HG03460 (cell line): ENCODE data around the gene ATF7.
"Not testable (repeated sequence)": the region's sequence is repeated elsewhere in the genome, so short reads cannot be mapped to it uniquely, and the experiment has no call there.

Experiments used
- ATAC-seq: cut with Tn5 transposase; IDR thresholded peaks from one replicate; pipeline ENCODE4 v1.9.1; 2021; ENCODE audit not compliant: unreplicated experiment

ATF7 gene

GRCh38 chr12:53567961-53568808, 58.0 kb downstream of the ATF7 start:
- no peak for ATAC-seq

GRCh38 chr12:53565376-53565775, 60.8 kb downstream of the ATF7 start:
- ATAC-seq: not testable (repeated sequence)

- no peak for ATAC-seq
Observed at GRCh38 chr12:53564941-53565340, 61.2 kb downstream of the ATF7 start.

- ATAC-seq: no peak
Observed at GRCh38 chr12:53564278-53564677, 61.9 kb downstream of the ATF7 start.

GRCh38 chr12:53563452-53564028, 62.6 kb downstream of the ATF7 start:
- ATAC-seq: no peak

- ATAC-seq: no peak
Observed at GRCh38 chr12:53561590-53561953, 64.6 kb downstream of the ATF7 start.

- ATAC-seq: no peak
Observed at GRCh38 chr12:53560912-53561589, 65.1 kb downstream of the ATF7 start.

GRCh38 chr12:53560351-53560750, 65.8 kb downstream of the ATF7 start:
- no peak for ATAC-seq

- no peak for ATAC-seq
Observed at GRCh38 chr12:53558631-53559030, 67.6 kb downstream of the ATF7 start.

- no peak for ATAC-seq
Observed at GRCh38 chr12:53552361-53553327, 73.5 kb downstream of the ATF7 start.

GRCh38 chr12:53551889-53552291, 74.3 kb downstream of the ATF7 start:
- ATAC-seq: no peak

GRCh38 chr12:53550595-53550994, 75.6 kb downstream of the ATF7 start:
- no peak for ATAC-seq

- ATAC-seq: not testable (repeated sequence)
Observed at GRCh38 chr12:53550131-53550530, 76.1 kb downstream of the ATF7 start.

- ATAC-seq: not testable (repeated sequence)
Observed at GRCh38 chr12:53548354-53548753, 77.8 kb downstream of the ATF7 start.

- peak; percentile 70 for ATAC-seq
Observed at GRCh38 chr12:53543539-53543938, 82.6 kb downstream of the ATF7 start.

GRCh38 chr12:53539526-53539925, 86.7 kb downstream of the ATF7 start:
- no peak for ATAC-seq

- ATAC-seq: no peak
Observed at GRCh38 chr12:53538209-53538689, 87.9 kb downstream of the ATF7 start.

- no peak for ATAC-seq
Observed at GRCh38 chr12:53536962-53537361, 89.2 kb downstream of the ATF7 start.

GRCh38 chr12:53533471-53533870, 92.7 kb downstream of the ATF7 start:
- no peak for ATAC-seq

- no peak for ATAC-seq
Observed at GRCh38 chr12:53532524-53533445, 93.4 kb downstream of the ATF7 start.
